B cell (primary cell): Measurements from ENCODE around the gene ARMC12. TPM values are rescaled to one million over a fixed set of nuclear protein-coding genes. Genes with fewer than 3 reads are reported as not detected.

Experiments
- ATAC-seq: fragments of 200-7000 bp; cut with Tn5 transposase; one replicate; pipeline ENCODE4 v1.10.0; 2021; ENCODE audit warnings: low read depth, mild to moderate bottlenecking, moderate number of reproducible peaks, moderate library complexity
- CTCF ChIA-PET: fragments of 350-600 bp; sonication (Branson Sonifier 250); formaldehyde crosslinking; loops from one replicate; lab custom pipeline; 2021; ENCODE audit warnings: antibody characterized with exemption, inconsistent platforms; lab: Charles Lee
- POLR2A ChIA-PET: fragments of 350-600 bp; sonication (Branson Sonifier 250); formaldehyde crosslinking; loops from one replicate; lab custom pipeline; 2021; ENCODE audit warnings: antibody characterized with exemption; lab: Charles Lee
- DNase-seq: peaks from one replicate; pipeline ENCODE4 v3.0.0; 2013
- H2AFZ ChIP-seq: 2 replicates; pipeline ENCODE4 v1.6.1; 2012; ENCODE audit warnings: mild to moderate bottlenecking, low read depth, low read length; ENCODE audit not compliant: insufficient read depth, poor library complexity, severe bottlenecking
- H3K27ac ChIP-seq, 2 donors: 1 replicate in 1 of 2; 2 replicates in 1 of 2; pipeline ENCODE4 v1.5.1; 2012 to 2013; ENCODE audit warnings: low read length in 2 of 2, mild to moderate bottlenecking in 2 of 2, moderate library complexity in 1 of 2
- H3K27me3 ChIP-seq, 4 experiments: fragments of 200-600 bp in 1 of 4; sonication (generic) in 1 of 4; replicated peaks in 1 of 4; 1 replicate in 2 of 4; 2 replicates in 2 of 4; pipeline versions ENCODE4 v1.6.1 to v1.7.0; 2013 to 2016; ENCODE audit warnings: low read length in 3 of 4, mild to moderate bottlenecking in 2 of 4, mixed read lengths in 1 of 4, moderate library complexity in 1 of 4; ENCODE audit not compliant: insufficient read depth in 4 of 4, control insufficient read depth in 3 of 4; ENCODE audit errors: control extremely low read depth in 1 of 4
- H3K36me3 ChIP-seq, 2 experiments: replicated peaks in 1 of 2; 1 replicate in 1 of 2; 2 replicates in 1 of 2; pipeline versions ENCODE4 v1.6.1 to v1.7.1; 2013; ENCODE audit warnings: low read length in 1 of 2; ENCODE audit not compliant: insufficient read depth in 2 of 2, control insufficient read depth in 1 of 2; ENCODE audit errors: control extremely low read depth in 1 of 2, extremely low read depth in 1 of 2
- H3K4me1 ChIP-seq, 2 donors: fragments of 200-600 bp in 1 of 2; sonication (generic) in 1 of 2; 1 replicate in 1 of 2; 2 replicates in 1 of 2; pipeline versions ENCODE4 v1.5.1 to v1.6.1; 2013 to 2017; ENCODE audit warnings: low read length in 2 of 2; ENCODE audit not compliant: control insufficient read depth in 2 of 2, insufficient read depth in 2 of 2
- H3K4me2 ChIP-seq: replicated peaks from 2 replicates; pipeline ENCODE3; 2012; ENCODE audit warnings: mild to moderate bottlenecking, low read depth, low read length; ENCODE audit not compliant: poor library complexity, severe bottlenecking
- H3K4me3 ChIP-seq, 5 experiments: fragments of 200-600 bp in 1 of 5; sonication (generic) in 1 of 5; 1 replicate in 3 of 5; 2 replicates in 2 of 5; pipeline versions ENCODE4 v1.5.1 to v1.7.0; 2011 to 2016; ENCODE audit warnings: low read length in 4 of 5, mild to moderate bottlenecking in 4 of 5, low read depth in 2 of 5, control low read depth in 1 of 5, moderate library complexity in 1 of 5; ENCODE audit not compliant: insufficient read depth in 1 of 5; ENCODE audit errors: control extremely low read depth in 1 of 5, extremely low read depth in 1 of 5
- H3K79me2 ChIP-seq: fragments of 200-600 bp; sonication (generic); one replicate; pipeline ENCODE4 v1.6.0; 2016; ENCODE audit warnings: low read length; ENCODE audit not compliant: control insufficient read depth, insufficient read depth
- H3K9ac ChIP-seq: fragments of 200-600 bp; sonication (generic); 2 replicates; pipeline ENCODE4 v1.6.1; 2017; ENCODE audit warnings: mild to moderate bottlenecking, low read length, moderate library complexity
- H3K9me3 ChIP-seq, 3 donors: one replicate each; pipeline versions ENCODE4 v1.6.1 to v1.7.1; 2013; ENCODE audit warnings: low read length in 2 of 3; ENCODE audit not compliant: control insufficient read depth in 2 of 3, insufficient read depth in 1 of 3; ENCODE audit errors: control extremely low read depth in 1 of 3
- H4K20me1 ChIP-seq: 2 replicates; pipeline ENCODE4 v1.6.0; 2012; ENCODE audit warnings: mild to moderate bottlenecking, low read length; ENCODE audit not compliant: insufficient read depth, control insufficient read depth, poor library complexity, severe bottlenecking
- H3K27ac Mint-ChIP-seq: one replicate; pipeline ENCODE4 v1.8.0; 2021; ENCODE audit warnings: mixed read lengths
- H3K27me3 Mint-ChIP-seq: one replicate; pipeline ENCODE4 v1.8.0; 2021; ENCODE audit warnings: mixed read lengths
- H3K4me1 Mint-ChIP-seq: one replicate; pipeline ENCODE4 v1.8.0; 2021; ENCODE audit warnings: mixed read lengths
- H3K4me3 Mint-ChIP-seq: one replicate; pipeline ENCODE4 v1.8.0; 2021; ENCODE audit warnings: mixed read lengths
- H3K9me3 Mint-ChIP-seq: one replicate; pipeline ENCODE4 v1.8.0; 2022; ENCODE audit warnings: mixed read lengths; ENCODE audit not compliant: insufficient read depth
- CTCF ChIP-seq: fragments of 200-600 bp; IDR thresholded peaks from one replicate; pipeline ENCODE4 v1.8.0; 2022; ENCODE audit warnings: antibody characterized with exemption, mild to moderate bottlenecking
- EZH2 ChIP-seq: IDR thresholded peaks from 2 replicates; pipeline ENCODE4 v1.6.1; 2012; ENCODE audit warnings: borderline replicate concordance, low read depth, mild to moderate bottlenecking, moderate library complexity, low read length; ENCODE audit not compliant: insufficient read depth, poor library complexity, severe bottlenecking
- WGBS: methylation state at CpG from one replicate; pipeline ENCODE4 v1.1.5; 2013; ENCODE audit warnings: missing lambda C conversion rate; ENCODE audit not compliant: insufficient coverage; 5-methylcytosine and 5-hydroxymethylcytosine counted together
- intact Hi-C: fragments of 100-400 bp; cut with micrococcal nuclease; formaldehyde crosslinking; loops from one replicate; pipeline ENCODE4 v1.10.0; 2022
- polyA plus RNA-seq: library from polyadenylated mRNA; depleted of rRNA; stranded (reverse); fragments of >200 nt; gene quantifications from 2 replicates; pipeline ENCODE4 v1.2.3, GENCODE V29; 2012
- total RNA-seq, 2 donors: library from RNA; stranded (reverse); fragments of 120-200 nt in 1 of 2; gene quantifications; 1 replicate in 1 of 2; 2 replicates in 1 of 2; pipeline versions ENCODE4 v1.2.3 to v1.2.4, GENCODE V29; 2013 to 2022

Gene ARMC12
- total and polyA plus RNA-seq, 2 donors (not counting 1 experiment from before 2014, with no cell fraction given), result 0.52 to 2.8 TPM

- Histone ChIP-seq H3K27me3 (peaks cover 0 to 3% (median 0%) of the 10 kb centered on the region in 4 experiments), H3K9me3 (peaks cover 0 to 3% (median 0%) of the 10 kb centered on the region in 3 donors), H4K20me1 (no peaks in the 10 kb centered on the region), H3K4me3 (no peak overlapping the region), H3K27ac (no peak overlapping the region), H3K9ac (no peak overlapping the region), H2AFZ (no peak overlapping the region), H3K4me1 (peaks cover 21 to 25% of the 10 kb centered on the region in 2 donors), H3K4me2 (no peak overlapping the region), H3K79me2 (no peaks in the 10 kb centered on the region), H3K36me3 (no peaks in the 10 kb centered on the region)
- peaks cover 3% of the 10 kb centered on the region for H3K27me3 Mint-ChIP-seq
- DNase-seq (no peak), ATAC-seq (no peak)
- TF ChIP-seq EZH2 (no peak), CTCF (no peak)
- no peak overlapping the region for H3K4me3 Mint-ChIP-seq
- CTCF ChIA-PET, result interaction anchor here (0.6 kb wide), 1 partner anchor 133 kb away, joined by 3 read pairs; no protein-coding TSS in a partner anchor
- peaks cover 23% of the 10 kb centered on the region for H3K4me1 Mint-ChIP-seq
- POLR2A ChIA-PET, result no interaction called here
- no peak overlapping the region for H3K27ac Mint-ChIP-seq
- no peaks in the 10 kb centered on the region for H3K9me3 Mint-ChIP-seq
- intact Hi-C loops, result no loop called here
- 90% methylated on average over 6 of the region's 6 CpGs for WGBS
Observed at GRCh38 chr6:35754452-35755277, 17.8 kb downstream of the ARMC12 start.
